Caki2 (cell line): Measurements from ENCODE around the gene RRP15. TPM values are rescaled to one million over a fixed set of nuclear protein-coding genes. Genes with fewer than 3 reads are reported as not detected.
A peak's percentile ranks its signal among the peaks of the same experiment; 100 is the strongest.
"Not testable (repeated sequence)": the region's sequence is repeated elsewhere in the genome, so short reads cannot be mapped to it uniquely, and the experiment has no call there.

Experiments
- DNase-seq: peaks from one replicate; pipeline ENCODE4 v3.0.0-alpha.2; 2015; ENCODE audit warnings: low read depth
- in situ Hi-C: cut with HindIII; loops from 2 replicates; pipeline ENCODE4 v1.10.0; 2016; ENCODE audit warnings: low sequenced_read_pairs, low pct_unique_long_range_greater_than_20kb, mixed read lengths
- total RNA-seq: library from RNA; depleted of rRNA; stranded (reverse); fragments of >200 nt; shearing (Covaris generic); gene quantifications from 2 replicates; pipeline ENCODE4 v1.2.3, GENCODE V29; 2014; ENCODE audit warnings: low replicate concordance

Gene RRP15
- total RNA-seq, 1 experiment from 2014 or later = 2.4 TPM

DNA sequence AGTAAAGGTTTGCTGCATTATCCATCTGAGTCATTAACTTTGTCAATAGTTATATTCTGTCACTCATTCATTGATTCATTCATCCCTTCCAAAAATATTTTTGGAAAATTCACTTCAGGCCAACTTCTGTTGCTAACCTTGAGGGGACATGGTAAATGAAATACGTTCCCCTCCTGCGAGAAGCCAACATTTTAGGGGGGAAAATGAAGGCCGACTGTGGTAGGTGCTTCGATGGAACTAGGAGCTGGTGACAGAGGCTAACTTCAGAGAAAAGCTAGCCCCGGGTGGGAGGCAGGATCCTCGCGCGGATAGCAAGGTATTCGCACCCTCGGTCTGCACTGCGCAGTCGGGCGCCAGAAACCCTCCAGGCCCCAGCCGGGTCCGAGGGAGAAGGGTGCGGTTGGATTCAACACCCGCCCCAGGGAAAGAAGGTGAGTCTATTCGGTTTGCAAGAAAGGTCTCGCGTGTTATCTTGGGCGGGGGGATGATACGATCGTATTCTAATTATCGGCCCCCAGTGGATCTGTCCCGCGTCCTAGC, 646 bp upstream of the RRP15 start:
- no peak for DNase-seq
- in situ Hi-C loops = no loop called here

DNA sequence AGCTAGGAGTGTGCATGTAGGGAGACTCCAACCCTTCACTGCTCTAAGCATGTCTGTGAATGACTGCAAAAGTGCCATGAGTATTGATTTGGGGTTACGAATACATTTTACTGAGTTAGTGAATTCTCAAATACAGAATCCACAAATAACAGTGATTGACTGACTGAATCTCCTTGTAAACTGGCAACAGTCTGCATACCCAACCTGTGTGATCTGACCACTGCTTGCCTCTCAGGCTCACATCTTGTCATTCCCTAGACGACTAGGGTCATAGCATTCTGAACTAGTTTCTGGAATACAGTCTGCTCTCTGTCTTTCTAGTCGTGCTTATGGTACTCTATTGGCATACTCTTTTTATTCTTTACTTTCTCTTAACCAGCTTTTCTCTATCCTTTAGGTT, 7.4 kb downstream of the RRP15 start:
- in situ Hi-C loops = no loop called here
- DNase-seq = no peak

DNA sequence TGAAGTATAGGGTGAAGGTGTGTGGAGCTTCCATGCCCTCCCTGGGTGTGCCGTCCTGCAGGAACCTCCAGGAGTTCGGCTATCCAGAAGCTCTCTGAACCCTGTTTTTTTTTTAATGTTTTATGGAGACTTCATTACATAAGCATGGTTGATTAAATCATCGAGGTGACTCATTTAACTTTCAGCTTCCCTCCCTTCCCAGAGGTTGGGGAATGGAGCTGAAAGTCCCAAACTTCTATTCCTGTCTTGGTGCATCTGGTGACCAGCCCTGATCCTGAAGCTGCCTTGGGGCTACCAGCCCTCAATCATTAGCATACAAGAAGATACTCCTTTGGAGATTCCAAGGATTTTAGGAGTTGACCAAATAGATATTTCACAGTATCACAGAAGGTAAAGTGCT, 9.5 kb downstream of the RRP15 start:
- in situ Hi-C loops = no loop called here
- DNase-seq = no peak

DNA sequence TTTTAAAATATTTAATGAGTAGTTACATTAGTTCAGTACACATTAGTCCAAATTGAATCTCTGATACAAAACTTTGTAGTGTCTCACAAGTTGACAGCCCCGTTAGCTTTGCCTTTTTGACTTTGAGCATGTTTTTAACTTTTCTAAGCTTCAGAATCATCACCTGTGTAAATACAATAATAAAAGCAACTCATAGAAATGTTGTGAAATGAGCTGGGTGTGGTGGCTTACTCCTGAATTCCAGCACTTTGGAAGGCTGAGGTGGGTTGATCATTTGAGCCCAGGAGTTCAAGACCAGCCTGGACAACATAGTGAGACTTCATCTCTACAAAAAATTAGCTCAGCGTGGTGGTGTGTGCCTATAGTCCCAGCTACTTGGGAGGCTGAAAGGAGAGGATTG, 11.1 kb downstream of the RRP15 start:
- no peak for DNase-seq
- in situ Hi-C loops = no loop called here

DNA sequence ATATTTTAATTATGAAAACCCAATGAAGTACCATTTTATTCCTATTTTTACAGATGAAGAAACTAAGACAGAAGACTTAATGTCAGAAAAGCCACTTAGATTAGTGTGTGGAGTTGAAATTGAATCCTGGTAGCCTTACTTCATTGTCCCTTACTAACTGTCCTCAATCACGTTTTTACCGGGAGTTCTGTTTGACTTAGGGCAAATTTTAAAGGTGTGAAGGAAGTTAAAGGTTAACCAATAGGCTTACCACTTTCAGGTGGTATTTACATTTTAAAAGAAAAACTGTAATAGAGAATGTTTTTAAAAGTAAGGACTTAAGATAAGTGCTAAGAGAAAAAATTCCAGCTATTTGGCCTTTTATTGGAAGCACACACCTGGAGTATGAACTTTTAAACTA, 12.4 kb downstream of the RRP15 start:
- in situ Hi-C loops = no loop called here
- DNase-seq = no peak

DNA sequence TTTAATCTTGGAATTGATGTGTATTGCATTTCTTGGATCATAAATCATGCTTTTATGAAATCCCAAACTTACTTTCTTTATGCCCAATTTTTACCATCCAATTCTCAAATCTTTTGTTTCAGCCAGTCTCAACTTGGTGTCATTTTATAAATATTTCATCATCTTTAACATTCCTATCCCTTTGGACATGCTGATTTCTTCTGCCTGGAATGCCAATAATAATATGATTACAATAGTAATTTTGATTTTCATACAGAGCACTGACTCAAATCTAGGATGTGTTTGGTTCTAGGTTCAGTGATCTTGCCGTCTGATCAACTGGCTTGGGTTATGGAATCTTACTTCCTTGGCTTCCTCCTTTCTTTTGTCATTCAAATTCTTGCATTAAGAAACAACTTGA, 12.8 kb downstream of the RRP15 start:
- in situ Hi-C loops = no loop called here
- no peak for DNase-seq

DNA sequence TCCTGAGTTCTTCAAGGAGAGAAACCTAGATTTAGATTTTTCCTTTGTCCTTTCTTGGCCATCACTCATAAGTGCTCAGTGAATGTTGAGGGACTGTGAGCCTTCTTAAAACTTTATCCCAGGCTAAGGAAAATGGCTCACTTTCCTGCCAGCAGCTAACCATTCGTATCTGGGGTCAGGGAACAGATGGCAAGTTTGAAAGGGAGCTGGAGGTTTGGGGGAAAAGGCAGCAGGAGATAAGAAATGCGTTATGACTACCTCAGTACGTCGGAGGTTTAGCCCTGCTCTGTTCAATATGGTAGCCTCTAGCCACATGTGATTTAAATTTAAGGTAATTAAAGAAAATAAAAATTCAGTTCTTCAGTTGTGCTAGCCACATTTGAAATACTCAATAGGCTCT, 13.3 kb downstream of the RRP15 start:
- in situ Hi-C loops = no loop called here
- no peak for DNase-seq

DNA sequence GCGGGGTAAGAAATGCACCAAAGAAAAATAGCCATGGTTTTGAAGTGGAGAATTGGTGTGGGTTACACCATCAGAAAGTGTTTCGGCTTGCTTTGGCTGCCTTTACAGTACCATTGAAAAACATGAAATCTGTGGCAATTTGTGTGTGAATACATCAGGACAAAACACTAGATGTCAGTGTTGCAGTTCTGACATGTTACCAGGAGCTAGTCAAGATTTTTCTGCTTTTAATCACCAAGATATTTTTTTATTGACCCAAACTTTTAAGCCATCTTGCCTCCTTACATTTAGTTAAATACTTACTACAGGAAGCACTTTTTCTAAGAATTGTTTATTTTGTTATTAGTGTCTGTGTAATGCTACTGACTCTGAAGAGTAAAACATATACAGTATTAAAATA, 14.3 kb downstream of the RRP15 start:
- DNase-seq = peak; percentile 18
- in situ Hi-C loops = no loop called here

DNA sequence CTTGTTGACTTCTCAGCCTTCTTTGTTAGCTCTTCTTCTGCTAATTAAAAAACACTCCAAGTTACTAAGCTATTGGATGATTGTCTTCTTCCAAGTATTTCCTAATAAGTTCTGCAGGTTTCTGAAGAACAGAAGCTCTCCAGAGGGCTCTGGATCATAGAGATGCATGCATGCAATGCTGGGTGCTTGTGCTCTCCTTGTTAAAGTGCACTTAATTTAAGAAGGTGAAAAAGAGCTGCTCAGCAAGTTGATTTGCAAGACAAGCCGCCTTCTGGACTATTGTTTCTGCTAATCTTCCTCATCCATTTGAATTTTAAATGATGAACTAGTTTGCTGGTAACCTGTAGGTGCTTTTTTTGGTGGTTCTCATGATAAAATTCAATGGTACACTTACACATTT, 16.1 kb downstream of the RRP15 start:
- in situ Hi-C loops = no loop called here

DNA sequence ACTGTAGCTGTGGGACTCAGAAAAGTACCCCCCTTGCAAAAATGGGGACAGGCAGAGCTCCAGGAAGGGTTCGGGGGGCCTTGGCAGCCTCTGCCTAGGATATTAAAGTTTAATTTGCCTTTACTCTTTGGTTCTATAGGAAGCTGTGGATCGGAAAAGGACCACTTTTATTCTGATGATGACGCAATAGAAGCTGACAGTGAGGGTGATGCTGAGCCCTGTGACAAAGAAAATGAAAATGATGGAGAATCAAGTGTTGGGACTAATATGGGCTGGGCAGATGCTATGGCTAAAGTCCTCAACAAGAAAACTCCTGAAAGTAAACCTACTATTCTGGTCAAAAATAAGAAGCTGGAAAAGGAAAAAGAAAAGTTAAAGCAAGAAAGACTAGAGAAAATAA, 17.1 kb downstream of the RRP15 start:
- in situ Hi-C loops = no loop called here
- no peak for DNase-seq

More for the DNA sequence above, 16.1 kb downstream of the RRP15 start:
- no peak for DNase-seq

DNA sequence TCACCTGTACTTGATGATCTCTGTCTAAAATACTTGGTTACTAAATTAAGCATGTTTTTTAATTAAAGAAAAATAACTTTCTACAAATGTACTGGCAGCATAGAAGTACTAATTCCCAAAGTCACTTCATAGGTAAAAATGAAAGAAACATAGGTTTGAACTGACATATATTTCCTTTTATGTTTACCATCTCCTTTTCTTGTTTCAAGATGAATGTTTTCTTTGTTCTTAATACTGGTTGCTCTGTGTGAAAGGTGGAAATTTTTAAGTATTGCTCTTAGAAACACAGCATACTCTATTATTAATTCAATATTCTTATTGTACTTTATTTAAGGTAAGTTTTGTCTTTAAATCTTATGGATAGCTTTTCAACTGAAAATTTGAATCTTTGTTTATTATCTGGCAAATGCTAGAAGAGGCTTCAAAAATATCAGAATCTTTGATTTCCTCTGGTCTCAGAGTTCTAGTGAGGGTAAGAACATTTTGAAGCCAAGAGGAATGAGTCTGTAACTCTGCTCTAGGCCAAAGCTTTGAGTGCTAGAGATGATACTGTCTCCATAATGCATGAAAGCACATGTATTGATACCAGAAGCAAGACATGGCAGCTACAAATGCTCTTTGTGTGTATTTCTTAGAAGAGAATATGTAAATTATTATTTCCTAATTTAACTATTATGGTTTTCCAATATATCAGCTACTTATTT, 18.2 kb downstream of the RRP15 start:
- in situ Hi-C loops = no loop called here
- DNase-seq = no peak

DNA sequence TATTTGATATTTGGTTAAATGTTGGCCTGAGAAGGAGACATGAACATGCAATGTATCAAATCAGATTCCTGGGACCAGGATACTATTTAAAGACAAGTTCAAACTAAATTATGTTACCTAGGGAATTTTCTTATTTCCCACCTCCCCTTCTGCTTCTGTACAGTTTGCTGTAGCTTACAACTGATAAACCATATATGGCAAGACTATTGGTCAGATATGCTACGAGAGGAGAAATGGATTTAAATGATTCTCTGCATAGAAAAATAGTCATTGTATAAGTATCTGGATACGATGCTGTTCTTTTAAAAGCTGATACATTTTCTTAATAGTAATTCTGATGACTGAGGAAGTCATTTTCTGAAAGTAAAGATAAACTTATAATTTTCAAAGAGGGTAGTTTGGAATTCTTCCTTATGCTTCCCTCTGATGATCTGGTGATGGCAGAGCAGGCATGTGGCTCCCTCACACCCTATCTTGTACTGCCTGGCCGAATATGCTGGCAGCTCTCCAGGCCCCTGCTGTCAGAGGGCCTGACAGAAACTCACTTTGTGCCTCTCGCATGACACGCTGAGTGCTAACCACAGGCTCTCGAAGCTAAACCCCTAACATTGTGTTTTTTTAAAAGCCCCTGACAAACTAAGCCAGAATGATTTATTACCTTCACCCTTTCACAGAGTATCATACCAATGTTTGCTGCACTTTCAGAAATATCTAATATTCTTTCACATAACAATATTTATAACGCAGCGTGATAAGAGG, 19.4 kb downstream of the RRP15 start:
- DNase-seq = no peak
- in situ Hi-C loops = no loop called here

DNA sequence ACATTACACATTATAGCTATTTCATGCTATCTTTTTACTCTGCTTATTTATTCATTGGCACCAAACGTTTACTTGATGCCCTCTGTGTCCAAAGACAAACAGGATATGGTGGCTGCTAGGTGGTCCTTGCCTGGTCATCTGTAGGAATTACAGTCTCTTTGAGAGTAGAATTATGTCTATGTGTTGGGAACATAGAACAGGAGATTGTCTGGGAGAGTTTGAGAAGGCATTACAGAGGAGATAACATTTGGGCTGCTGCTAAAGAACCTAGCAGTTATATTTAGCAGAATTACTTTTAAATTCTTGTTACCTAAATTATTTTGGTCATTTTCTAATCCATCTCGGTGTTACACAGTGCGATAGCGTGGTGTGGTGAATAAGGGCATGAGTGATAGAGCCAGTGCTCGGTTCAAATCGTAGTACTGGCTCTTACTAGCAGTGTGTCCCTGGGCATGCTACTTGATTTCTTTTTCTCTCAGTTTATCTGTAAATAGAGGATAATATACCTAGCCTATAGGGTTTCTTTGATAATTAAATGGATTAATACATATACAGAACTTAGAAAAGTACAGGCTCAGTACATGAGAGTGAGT, 20.5 kb downstream of the RRP15 start:
- no peak for DNase-seq
- in situ Hi-C loops = no loop called here

DNA sequence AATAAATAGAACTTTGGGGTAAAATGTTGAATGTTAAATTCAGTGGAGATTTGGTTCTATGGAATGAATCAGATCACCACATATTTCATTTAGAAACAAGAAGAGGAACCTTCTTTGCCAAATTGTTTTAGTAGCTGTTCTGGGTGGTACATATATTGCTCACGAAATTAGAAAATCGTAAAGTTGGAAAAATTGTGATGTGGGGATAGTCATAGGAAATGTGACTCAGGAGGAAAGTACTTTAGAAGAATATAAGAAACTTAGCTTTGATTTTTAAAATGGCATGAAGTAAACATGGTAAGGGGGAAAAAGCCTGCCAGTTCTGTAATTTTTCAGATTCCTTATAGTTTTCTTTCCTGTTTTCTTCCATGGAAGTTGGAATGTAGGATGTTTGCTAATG, 27.4 kb downstream of the RRP15 start:
- no peak for DNase-seq
- in situ Hi-C loops = no loop called here

DNA sequence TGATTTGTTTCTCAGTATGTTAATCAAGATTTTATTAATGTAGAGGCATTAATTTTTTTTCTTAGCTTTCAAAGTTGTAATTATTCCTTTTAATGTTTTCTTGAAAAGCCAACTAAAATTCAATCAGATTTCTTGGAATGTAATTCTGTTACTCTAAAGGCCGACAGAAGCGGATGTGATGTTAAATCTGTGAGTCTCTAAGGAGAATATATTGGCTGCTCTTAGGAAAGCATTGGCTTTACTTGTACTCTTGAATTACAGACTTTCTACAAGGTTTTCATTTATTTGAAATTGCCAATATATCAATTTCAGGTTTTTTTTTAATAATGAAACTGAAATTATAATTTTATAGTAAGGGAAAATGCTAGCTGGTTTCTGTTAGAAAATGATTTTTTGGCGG, 29.2 kb downstream of the RRP15 start:
- in situ Hi-C loops = no loop called here

DNA sequence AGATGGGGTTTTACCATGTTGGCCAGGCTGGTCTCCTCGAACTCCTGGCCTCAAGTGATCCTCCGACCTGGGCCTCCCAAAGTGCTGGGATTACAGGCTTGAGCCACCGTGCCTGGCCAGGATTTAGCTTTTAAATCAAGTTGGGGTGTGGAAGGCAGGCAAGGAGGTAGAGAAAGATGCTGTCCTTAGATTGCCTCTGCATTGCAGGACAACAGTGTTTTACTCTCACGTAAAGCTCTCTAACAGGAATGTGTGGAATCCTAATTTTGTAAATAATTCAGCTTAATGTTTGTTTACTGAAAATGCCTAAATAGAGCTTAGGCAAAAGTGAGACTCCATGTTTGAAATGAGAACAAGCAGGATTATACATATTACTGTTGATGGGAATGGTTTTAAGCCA, 30.5 kb downstream of the RRP15 start:
- in situ Hi-C loops = no loop called here
- no peak for DNase-seq

More for the DNA sequence above, 29.2 kb downstream of the RRP15 start:
- DNase-seq = no peak

DNA sequence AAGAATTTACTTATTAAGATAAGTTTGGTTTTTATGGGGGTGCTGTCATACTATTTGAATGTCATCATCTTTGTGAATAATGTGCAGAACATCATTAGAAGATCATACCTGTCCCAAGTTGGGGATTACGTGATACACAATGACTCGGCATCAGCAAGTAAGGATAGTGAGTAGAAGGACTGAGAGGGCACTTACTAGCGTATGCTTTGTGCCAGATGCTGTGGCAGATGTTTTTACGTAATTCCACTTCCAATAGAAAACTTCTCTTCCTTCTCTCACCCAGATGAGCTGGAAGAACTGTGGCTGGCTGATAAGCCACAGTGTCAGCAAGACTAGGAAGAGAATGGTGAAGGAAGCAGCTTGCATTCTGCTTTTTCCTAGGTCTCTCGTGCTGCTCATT, 32.0 kb downstream of the RRP15 start:
- DNase-seq = no peak
- in situ Hi-C loops = no loop called here

DNA sequence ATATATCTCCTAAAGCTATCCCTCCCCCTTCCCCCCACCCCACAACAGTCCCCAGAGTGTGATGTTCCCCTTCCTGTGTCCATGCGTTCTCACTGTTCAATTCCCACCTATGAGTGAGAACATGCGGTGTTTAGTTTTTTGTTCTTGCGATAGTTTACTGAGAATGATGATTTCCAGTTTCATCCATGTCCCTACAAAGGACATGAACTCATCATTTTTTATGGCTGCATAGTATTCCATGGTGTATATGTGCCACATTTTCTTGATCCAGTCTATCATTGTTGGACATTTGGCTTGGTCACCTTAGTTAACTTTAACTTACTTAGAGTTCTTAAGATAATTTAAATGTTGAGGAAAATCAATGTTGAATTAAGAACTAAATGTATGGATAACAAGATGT, 35.1 kb downstream of the RRP15 start:
- in situ Hi-C loops, DNase-seq: not testable (repeated sequence)

DNA sequence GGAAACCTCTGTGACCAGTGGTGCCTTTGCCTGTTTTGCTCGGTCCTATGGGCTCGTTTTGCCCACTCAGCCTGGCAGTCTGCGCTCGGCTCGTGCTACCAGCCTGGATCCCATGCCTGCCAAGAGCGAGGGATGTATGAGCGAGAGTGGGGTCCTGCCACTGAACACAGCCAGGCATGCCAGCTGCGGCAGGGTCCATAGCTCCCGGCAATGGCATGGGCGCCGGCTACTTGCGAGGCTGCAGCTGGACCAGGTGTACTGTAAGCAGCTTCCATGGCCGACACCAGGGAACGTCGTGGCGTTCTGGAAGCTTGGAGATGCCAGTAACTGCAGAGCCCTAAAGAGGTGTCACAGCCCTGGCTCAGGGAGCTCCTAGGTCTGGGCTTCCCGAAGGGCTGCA, 37.7 kb downstream of the RRP15 start:
- in situ Hi-C loops = no loop called here
- no peak for DNase-seq
